Posterior vena cava (tissue), 2 donors: Measurements from ENCODE around the gene SUPT16H. TPM values are rescaled to one million over a fixed set of nuclear protein-coding genes. Genes with fewer than 3 reads are reported as not detected.

ENCODE experiments used
- DNase-seq: peaks from one replicate; pipeline ENCODE4 v3.0.0-alpha.2; 2020; ENCODE audit warnings: low spot score
- intact Hi-C, 2 donors: fragments of 100-400 bp; cut with DNase I; formaldehyde crosslinking; loops; one replicate each; pipeline versions ENCODE4 v1.14.1 to v1.14.2; 2022 to 2023
- long read RNA-seq, 2 donors: library from polyadenylated mRNA; unstranded; transcript quantifications; one replicate each; pipeline ENCODE4 v2.0.0, GENCODE V29; 2020 to 2021
- total RNA-seq, 2 donors: library from RNA; stranded (reverse); fragmentation: NEBNext Ultra II Directional; extraction: Animal tissue kit (Norgen Biotek cat#: 25700); gene quantifications; one replicate each; pipeline ENCODE4 v1.2.1, GENCODE V29; 2021
- donor health status: DM: yes; HTN: yes; CAD: no.
- donor health status: DM: yes; HTN: yes; CAD: no.

The SUPT16H gene
- total RNA-seq: 10 to 100 TPM; 47.9 to 56.5 TPM
- long read RNA-seq, donor 1, full-length matches to known transcripts: 18 of 34 reads
- long read RNA-seq, donor 1, partial matches to known transcripts: 13 of 34 reads
- long read RNA-seq, donor 1, other reads (novel, unspliced or antisense): 3 of 34 reads
- long read RNA-seq, donor 2, full-length matches to known transcripts: 3 of 122 reads
- long read RNA-seq, donor 2, partial matches to known transcripts: 110 of 122 reads
- long read RNA-seq, donor 2, other reads (novel, unspliced or antisense): 9 of 122 reads

GRCh38 chr14:21383848-21384493 lies at the start of gene SUPT16H:
TSS of gene SUPT16H (minus strand) at chr14:21384019. CDS start at chr14:21383927, 92 bp downstream.
- intact Hi-C loops: loop anchor here (10.0 kb wide), 1 partner anchor 119 kb away; the partner anchor contains the start of gene HNRNPC (in 2 of the 2)
- DNase-seq: peak; percentile 99

GRCh38 chr14:21431126-21431525 lies 47.3 kb upstream of the SUPT16H start:
- intact Hi-C loops: no loop called here

GRCh38 chr14:21428930-21429329 lies 45.1 kb upstream of the SUPT16H start:
- intact Hi-C loops: no loop called here
- no peak for DNase-seq

More at GRCh38 chr14:21431126-21431525, 47.3 kb upstream of the SUPT16H start:
- DNase-seq: no peak

GRCh38 chr14:21426692-21427091 lies 42.9 kb upstream of the SUPT16H start:
- no peak for DNase-seq
- intact Hi-C loops: no loop called here

GRCh38 chr14:21419528-21419927 lies 35.7 kb upstream of the SUPT16H start:
- intact Hi-C loops: no loop called here
- DNase-seq: no peak

- intact Hi-C loops: no loop called here
- DNase-seq: no peak
Observed at GRCh38 chr14:21415329-21415728, 31.5 kb upstream of the SUPT16H start.

- intact Hi-C loops: no loop called here
- DNase-seq: no peak
Observed at GRCh38 chr14:21414137-21414631, 30.4 kb upstream of the SUPT16H start.

GRCh38 chr14:21408147-21408546 lies 24.3 kb upstream of the SUPT16H start:
- intact Hi-C loops: loop anchor here in 1 of 2 donors (1.0 kb wide), 1 partner anchor 45 kb away; no protein-coding TSS in a partner anchor
- no peak for DNase-seq

- DNase-seq: no peak
- intact Hi-C loops: no loop called here
Observed at GRCh38 chr14:21406213-21406612, 22.4 kb upstream of the SUPT16H start.

GRCh38 chr14:21405097-21405496 lies 21.3 kb upstream of the SUPT16H start:
- intact Hi-C loops: no loop called here
- no peak for DNase-seq

GRCh38 chr14:21399311-21399870 lies 15.6 kb upstream of the SUPT16H start:
- intact Hi-C loops: no loop called here
- DNase-seq: no peak

- DNase-seq: no peak
- intact Hi-C loops: no loop called here
Observed at GRCh38 chr14:21398901-21399300, 15.1 kb upstream of the SUPT16H start.

- intact Hi-C loops: no loop called here
- DNase-seq: no peak
Observed at GRCh38 chr14:21395450-21395849, 11.6 kb upstream of the SUPT16H start.

GRCh38 chr14:21385188-21385904 lies 1.5 kb upstream of the SUPT16H start:
- intact Hi-C loops: loop anchor here (10.0 kb wide), 1 partner anchor 121 kb away; the partner anchor contains the start of gene HNRNPC (in 2 of the 2)
- DNase-seq: no peak

GRCh38 chr14:21384494-21384851 lies 654 bp upstream of the SUPT16H start:
- intact Hi-C loops: loop anchor here (10.0 kb wide), 1 partner anchor 120 kb away; the partner anchor contains the start of gene HNRNPC (in 2 of the 2)

GRCh38 chr14:21382886-21383847 lies 652 bp downstream of the SUPT16H start:
- peak; percentile 84 for DNase-seq
- intact Hi-C loops: loop anchor here (10.0 kb wide), 1 partner anchor 118 kb away; the partner anchor contains the start of gene HNRNPC (in 2 of the 2)

More at GRCh38 chr14:21384494-21384851, 654 bp upstream of the SUPT16H start:
- DNase-seq: no peak

- intact Hi-C loops: loop anchor here (10.0 kb wide), 1 partner anchor 117 kb away; the partner anchor contains the start of gene HNRNPC (in 2 of the 2)
- no peak for DNase-seq
Observed at GRCh38 chr14:21382095-21382494, 1.7 kb downstream of the SUPT16H start.

GRCh38 chr14:21379338-21379737 lies 4.5 kb downstream of the SUPT16H start:
- intact Hi-C loops: no loop called here
- DNase-seq: no peak
